Panc1 (cell line): ENCODE data around the gene PKP3. TPM values are rescaled to one million over a fixed set of nuclear protein-coding genes. Genes with fewer than 3 reads are reported as not detected.
A peak's percentile ranks its signal among the peaks of the same experiment; 100 is the strongest.

Experiments
- ATAC-seq: fragments of 200-7000 bp; cut with Tn5 transposase; 2 replicates; pipeline ENCODE4 v1.9.1; 2020; ENCODE audit warnings: mild to moderate bottlenecking, moderate library complexity
- BruUV-seq: library from RNA; stranded (reverse); fragments of 400-500 nt; replicated peaks from 2 replicates; lab custom pipeline; 2021; lab: Mats Ljungman, UMichigan
- CTCF ChIA-PET: fragments of 300-600 bp; sonication (Branson Sonifier 250); formaldehyde crosslinking; loops from one replicate; lab custom pipeline; 2022; ENCODE audit warnings: antibody characterized with exemption; lab: Charles Lee
- POLR2A ChIA-PET: fragments of 300-600 bp; sonication (Branson Sonifier 250); formaldehyde crosslinking; loops from one replicate; lab custom pipeline; 2022; ENCODE audit warnings: antibody characterized with exemption; lab: Charles Lee
- DNase-seq: peaks from one replicate; pipeline ENCODE4 v3.0.0-alpha.2; 2010; ENCODE audit warnings: low read depth, low spot score
- H3K27ac ChIP-seq: 2 replicates; pipeline ENCODE4 v1.5.1; 2011; ENCODE audit warnings: mild to moderate bottlenecking, low read length, inconsistent platforms
- H3K27me3 ChIP-seq: fragments of 200-500 bp; sonication (Bioruptor generic); 2 replicates; pipeline ENCODE4 v1.6.0; 2014; ENCODE audit warnings: low read length, inconsistent platforms; ENCODE audit not compliant: control insufficient read depth, insufficient read depth
- H3K36me3 ChIP-seq: fragments of 200-500 bp; sonication (Bioruptor generic); 2 replicates; pipeline ENCODE4 v1.5.1; 2014; ENCODE audit warnings: inconsistent platforms, mild to moderate bottlenecking, low read length, moderate library complexity; ENCODE audit not compliant: control insufficient read depth, insufficient read depth
- H3K4me1 ChIP-seq: 2 replicates; pipeline ENCODE4 v1.5.1; 2011; ENCODE audit warnings: inconsistent platforms, mild to moderate bottlenecking, low read length, moderate library complexity; ENCODE audit not compliant: control insufficient read depth, insufficient read depth
- H3K4me3 ChIP-seq, 2 experiments: 2 replicates each; pipeline ENCODE4 v1.5.1; 2011 to 2012; ENCODE audit warnings: low read depth in 2 of 2, low read length in 2 of 2, mild to moderate bottlenecking in 2 of 2, inconsistent platforms in 1 of 2, moderate library complexity in 1 of 2
- H3K9me3 ChIP-seq: fragments of 200-500 bp; sonication (Bioruptor generic); 2 replicates; pipeline ENCODE4 v1.5.1; 2014; ENCODE audit warnings: low read depth, mild to moderate bottlenecking, inconsistent platforms, low read length, moderate library complexity; ENCODE audit not compliant: control insufficient read depth, insufficient read depth
- CTCF ChIP-seq: fragments of 450-650 bp; IDR thresholded peaks from 2 replicates; pipeline ENCODE4 v1.5.1; 2017; ENCODE audit warnings: mild to moderate bottlenecking
- POLR2AphosphoS5 ChIP-seq: IDR thresholded peaks from 2 replicates; pipeline ENCODE4 v1.6.1; 2012; ENCODE audit warnings: mild to moderate bottlenecking, low read depth, low read length, moderate library complexity
- REST ChIP-seq, 2 experiments: IDR thresholded peaks; 2 replicates each; pipeline ENCODE4 v1.6.1; 2011 to 2012; ENCODE audit warnings: low read depth in 2 of 2, control low read depth in 1 of 2, low read length in 1 of 2, mild to moderate bottlenecking in 1 of 2, moderate library complexity in 1 of 2; ENCODE audit not compliant: insufficient read depth in 1 of 2
- SIN3A ChIP-seq: IDR thresholded peaks from 2 replicates; pipeline ENCODE4 v1.6.1; 2012; ENCODE audit warnings: low read depth, mild to moderate bottlenecking, low read length, moderate library complexity, borderline replicate concordance; ENCODE audit not compliant: insufficient read depth
- TCF7L2 ChIP-seq: IDR thresholded peaks from 2 replicates; pipeline ENCODE4 v1.6.1; 2011; ENCODE audit warnings: mild to moderate bottlenecking, low read depth, low read length, inconsistent platforms
- in situ Hi-C: cut with HindIII; loops from 2 replicates; pipeline ENCODE4 v1.10.0; 2016; ENCODE audit warnings: low sequenced_read_pairs, low pct_unique_long_range_greater_than_20kb
- intact Hi-C: fragments of 100-400 bp; cut with micrococcal nuclease; formaldehyde crosslinking; loops from one replicate; pipeline ENCODE4 v1.10.0; 2022; ENCODE audit not compliant: unreplicated experiment
- total RNA-seq: library from RNA; stranded (reverse); gene quantifications from one replicate; pipeline ENCODE4 v1.2.1, GENCODE V29; 2021; ENCODE audit not compliant: unreplicated experiment

The PKP3 gene
- total RNA-seq, 1 experiment from 2014 or later, result 36.8 TPM

- intact Hi-C loops, result loop anchor here (5.0 kb wide), 2 partner anchors 37 to 52 kb away; partner anchors contain the start of gene PKP3
- Histone ChIP-seq H3K4me3 (peak overlapping the region in 1 of 2 experiments; percentile 25; a peak in 1 of 4 replicates), H3K27me3 (no peaks in the 10 kb centered on the region), H3K36me3 (no peaks in the 10 kb centered on the region), H3K4me1 (peaks cover 42% of the 10 kb centered on the region), H3K27ac (peak overlapping the region; percentile 5; the same call in 1 of the 2 replicates), H3K9me3 (no peaks in the 10 kb centered on the region)
- in situ Hi-C loops, result no loop called here
- DNase-seq (no peak), ATAC-seq (no peak)
- no TSS peak for BruUV-seq
- POLR2A ChIA-PET, result no interaction called here
- TF ChIP-seq TCF7L2 (no peak), SIN3A (no peak), CTCF (no peak)
- CTCF ChIA-PET, result no interaction called here
These were observed 50.6 kb downstream of the PKP3 start for GRCh38 chr11:444396-445144.

- ChIA-PET CTCF (no interaction called here), POLR2A (interaction anchor here (0.5 to 0.7 kb wide), 6 partner anchors 20 to 1860 kb away, joined by 4 to 19 read pairs (median 6); no protein-coding TSS in a partner anchor)
- no peak overlapping the region for H3K4me3 ChIP-seq
- no peaks in the 10 kb centered on the region for H3K27me3 ChIP-seq
- in situ Hi-C loops, result no loop called here
- H3K4me1 ChIP-seq, result peaks cover 42% of the 10 kb centered on the region
- intact Hi-C loops, result loop anchor here (5.0 kb wide), 2 partner anchors 39 to 54 kb away; partner anchors contain the start of gene PKP3
- no peaks in the 10 kb centered on the region for H3K9me3 ChIP-seq
- no peak overlapping the region; the same call in 1 of the 2 replicates for H3K27ac ChIP-seq
- ATAC-seq, result no peak
- H3K36me3 ChIP-seq, result no peaks in the 10 kb centered on the region
- no TSS peak for BruUV-seq
- TF ChIP-seq CTCF (no peak), REST (IDR thresholded peaks at IDR 0.05; ENCODE audit: insufficient read depth in 1 of 2, low read depth in 2 of 2, low read length in 1 of 2) (no peak), POLR2AphosphoS5 (no peak), SIN3A (no peak), TCF7L2 (no peak)
- DNase-seq, result no peak
These were observed 52.0 kb downstream of the PKP3 start for GRCh38 chr11:445765-446588.
